ENCODE data around the gene CPSF4. TPM values are rescaled to one million over a fixed set of nuclear protein-coding genes. Genes with fewer than 3 reads are reported as not detected.

CPSF4 gene
- total RNA-seq, 1 experiment from 2014 or later = 67.0 TPM

- peaks cover 13 to 19% of the 10 kb centered on the region in 2 experiments; a peak in 3 of 4 replicates for H3K4me1 ChIP-seq (ENCODE audit: control insufficient read depth in 1 of 2, insufficient read depth in 2 of 2, low read length in 2 of 2)
- BruUV-seq (replicated peaks) = no TSS peak
- DNase-seq (ENCODE audit: low read depth, low spot score) = no peak
- peak overlapping the region; percentile 96 for H3K4me2 ChIP-seq (ENCODE audit: low read length)
- ChIA-PET RAD21 (ENCODE audit: low non-redundant PET in 1 of 2, low total read pairs in 2 of 2, uncharacterized antibody in 2 of 2, unreplicated experiment in 2 of 2) (interaction anchor here in 1 of 2 experiments (1.2 kb wide), 1 partner anchor 44 kb away, joined by 3 read pairs; no protein-coding TSS in a partner anchor), POLR2A (no interaction called here), CTCF (no interaction called here)
- no peaks in the 10 kb centered on the region for H3K9me3 ChIP-seq (ENCODE audit: control insufficient read depth in 1 of 2, insufficient read depth in 1 of 2, low read depth in 1 of 2, low read length in 2 of 2)
- H3K27me3 ChIP-seq (ENCODE audit: insufficient read depth, low read length) = no peaks in the 10 kb centered on the region
- H3K9me2 ChIP-seq (ENCODE audit: insufficient read depth) = no peaks in the 10 kb centered on the region
- peaks cover 92% of the 10 kb centered on the region for H3K79me2 ChIP-seq (ENCODE audit: insufficient read depth, low read length)
- no peak overlapping the region for H2AFZ ChIP-seq (ENCODE audit: low read depth, low read length, poor library complexity, severe bottlenecking)
- peak overlapping the region in 1 of 2 experiments; percentile 100; a peak in 2 of 4 replicates for H3K4me3 ChIP-seq (replicated peaks in 1 of 2; ENCODE audit: low read depth in 1 of 2, low read length in 2 of 2)
- peaks cover 15 to 41% of the 10 kb centered on the region in 2 experiments; a peak in 3 of 4 replicates for H3K36me3 ChIP-seq (ENCODE audit: control insufficient read depth in 1 of 2, insufficient read depth in 2 of 2, low read length in 2 of 2)
- no peak for TF ChIP-seq CTCF (IDR thresholded peaks at IDR 0.05 in 2 of 3, conservative IDR thresholded peaks at IDR 0.05 in 1 of 3; ENCODE audit: borderline replicate concordance in 1 of 3, insufficient read depth in 1 of 3, low read depth in 2 of 3, low read length in 2 of 3)
- TF ChIP-seq POLR2AphosphoS5 (IDR thresholded peaks at IDR 0.05; ENCODE audit: low read depth, low read length) = 0 out of 2 replicates have a peak, but pooled peaks have one; percentile 1
- peak overlapping the region; percentile 89; the same call in 1 of the 2 replicates for H3K9ac ChIP-seq (ENCODE audit: low read length)
- no peak for ATAC-seq
- no peaks in the 10 kb centered on the region; the same call in 1 of the 2 replicates for H4K20me1 ChIP-seq (ENCODE audit: insufficient read depth)
- no peak overlapping the region; the same call in 1 of the 2 replicates for H3K27ac ChIP-seq (ENCODE audit: low read depth, low read length)
- intact Hi-C loops (cut with micrococcal nuclease) = no loop called here
These were observed 32.2 kb upstream of the CPSF4 start for GRCh38 chr7:99406557-99406956.

- ChIA-PET POLR2A (interaction anchor here (1.4 to 1.5 kb wide), 2 partner anchors 9 to 97 kb away, joined by 6 read pairs; partner anchors contain the start of gene ZKSCAN5), RAD21 (ENCODE audit: low non-redundant PET in 1 of 2, low total read pairs in 2 of 2, uncharacterized antibody in 2 of 2, unreplicated experiment in 2 of 2) (interaction anchor here in 1 of 2 experiments (0.6 to 1.2 kb wide), 2 partner anchors 45 to 693 kb away, joined by 3 to 6 read pairs; no protein-coding TSS in a partner anchor), CTCF (no interaction called here)
- Histone ChIP-seq H2AFZ (ENCODE audit: low read depth, low read length, poor library complexity, severe bottlenecking) (no peak overlapping the region), H3K9ac (ENCODE audit: low read length) (peak overlapping the region; percentile 89), H3K4me1 (ENCODE audit: control insufficient read depth in 1 of 2, insufficient read depth in 2 of 2, low read length in 2 of 2) (peaks cover 13 to 19% of the 10 kb centered on the region in 2 experiments; a peak in 3 of 4 replicates), H3K79me2 (ENCODE audit: insufficient read depth, low read length) (peaks cover 88% of the 10 kb centered on the region), H4K20me1 (ENCODE audit: insufficient read depth) (no peaks in the 10 kb centered on the region; the same call in 1 of the 2 replicates), H3K4me2 (ENCODE audit: low read length) (peak overlapping the region; percentile 96), H3K27me3 (ENCODE audit: insufficient read depth, low read length) (no peaks in the 10 kb centered on the region), H3K9me2 (ENCODE audit: insufficient read depth) (no peaks in the 10 kb centered on the region), H3K9me3 (ENCODE audit: control insufficient read depth in 1 of 2, insufficient read depth in 1 of 2, low read depth in 1 of 2, low read length in 2 of 2) (no peaks in the 10 kb centered on the region), H3K27ac (ENCODE audit: low read depth, low read length) (peak overlapping the region; percentile 94), H3K4me3 (replicated peaks in 1 of 2; ENCODE audit: low read depth in 1 of 2, low read length in 2 of 2) (peak overlapping the region; percentile 92 to 100), H3K36me3 (ENCODE audit: control insufficient read depth in 1 of 2, insufficient read depth in 2 of 2, low read length in 2 of 2) (peaks cover 19 to 45% of the 10 kb centered on the region in 2 experiments; a peak in 3 of 4 replicates)
- DNase-seq (ENCODE audit: low read depth, low spot score) = no peak
- ATAC-seq = peak; percentile 46
- intact Hi-C loops (cut with micrococcal nuclease) = no loop called here
- BruUV-seq (replicated peaks) = no TSS peak
- TF ChIP-seq POLR2A (IDR thresholded peaks at IDR 0.05; ENCODE audit: borderline replicate concordance, extremely low read depth, insufficient read depth, insufficient read length) (no peak), EZH2phosphoT487 (IDR thresholded peaks at IDR 0.05; ENCODE audit: borderline replicate concordance) (no peak), REST (IDR thresholded peaks at IDR 0.05; ENCODE audit: low read depth) (no peak), EZH2 (IDR thresholded peaks at IDR 0.05) (no peak), ATF3 (IDR thresholded peaks at IDR 0.05) (no peak), MAX (IDR thresholded peaks at IDR 0.05) (peak; percentile 73), ZBTB33 (IDR thresholded peaks at IDR 0.05; ENCODE audit: extremely low read depth, insufficient replicate concordance, low read length) (no peak)
These were observed 30.8 kb upstream of the CPSF4 start for GRCh38 chr7:99407872-99408378.
